Fibroblast of lung (primary cell): Measurements from ENCODE around the gene PEX5. TPM values are rescaled to one million over a fixed set of nuclear protein-coding genes. Genes with fewer than 3 reads are reported as not detected.

ENCODE experiments used
- DNase-seq, 2 donors: peaks; one replicate each; pipeline versions ENCODE4 v3.0.0 to v3.0.0-alpha.2; 2010; ENCODE audit warnings: low read depth in 2 of 2
- H2AFZ ChIP-seq: 2 replicates; pipeline ENCODE4 v1.5.1; 2012; ENCODE audit warnings: low read length, control low read depth, inconsistent platforms
- H3K27ac ChIP-seq: 2 replicates; pipeline ENCODE4 v1.5.1; 2011; ENCODE audit warnings: low read length, control low read depth; ENCODE audit not compliant: insufficient read depth
- H3K27me3 ChIP-seq: 2 replicates; pipeline ENCODE4 v1.5.1; 2011; ENCODE audit warnings: mild to moderate bottlenecking, low read length; ENCODE audit not compliant: control insufficient read depth, insufficient read depth
- H3K36me3 ChIP-seq: 2 replicates; pipeline ENCODE4 v1.5.1; 2011; ENCODE audit warnings: low read length; ENCODE audit not compliant: control insufficient read depth, insufficient read depth
- H3K4me1 ChIP-seq: 2 replicates; pipeline ENCODE4 v1.5.1; 2011; ENCODE audit warnings: low read length; ENCODE audit not compliant: control insufficient read depth, insufficient read depth; ENCODE audit errors: extremely low read depth
- H3K4me2 ChIP-seq: 2 replicates; pipeline ENCODE4 v1.5.1; 2011; ENCODE audit warnings: low read length, control low read depth; ENCODE audit not compliant: insufficient read depth; ENCODE audit errors: extremely low read depth
- H3K4me3 ChIP-seq, 4 experiments: fragments of 200-600 bp in 1 of 4; sonication (generic) in 1 of 4; replicated peaks in 1 of 4; 2 replicates each; pipeline ENCODE4 v1.5.1; 2011 to 2016; ENCODE audit warnings: low read length in 4 of 4, low read depth in 3 of 4, mild to moderate bottlenecking in 3 of 4, control low read depth in 2 of 4, inconsistent platforms in 1 of 4, mixed read lengths in 1 of 4; ENCODE audit not compliant: insufficient read depth in 1 of 4; ENCODE audit errors: control extremely low read depth in 1 of 4
- H3K79me2 ChIP-seq: 2 replicates; pipeline ENCODE4 v1.5.1; 2012; ENCODE audit warnings: mild to moderate bottlenecking, low read length, inconsistent platforms; ENCODE audit not compliant: control insufficient read depth, insufficient read depth
- H3K9ac ChIP-seq: 2 replicates; pipeline ENCODE4 v1.5.1; 2011; ENCODE audit warnings: mild to moderate bottlenecking, low read length, control low read depth; ENCODE audit not compliant: insufficient read depth
- H3K9me3 ChIP-seq: 2 replicates; pipeline ENCODE4 v1.5.1; 2012; ENCODE audit warnings: low read depth, low read length; ENCODE audit not compliant: control insufficient read depth, insufficient read depth
- H4K20me1 ChIP-seq: 2 replicates; pipeline ENCODE4 v1.5.1; 2011; ENCODE audit warnings: low read length; ENCODE audit not compliant: control insufficient read depth, insufficient read depth; ENCODE audit errors: extremely low read depth
- EZH2 ChIP-seq: IDR thresholded peaks from 2 replicates; pipeline ENCODE4 v1.5.1; 2012; ENCODE audit warnings: low read length, control low read depth, mild to moderate bottlenecking; ENCODE audit errors: missing control alignments
- polyA plus RNA-seq, 2 donors: library from polyadenylated mRNA; depleted of rRNA in 1 of 2; stranded (reverse) in 1 of 2; unstranded in 1 of 2; fragments of >200 nt; gene quantifications; 2 replicates each; pipeline ENCODE4 v1.2.1, GENCODE V29; 2011 to 2012; ENCODE audit warnings: missing spikeins in 1 of 2
- total RNA-seq: library from RNA; depleted of rRNA; stranded (reverse); fragments of >200 nt; gene quantifications from 2 replicates; pipeline ENCODE4 v1.2.1, GENCODE V29; 2014
- TF ChIP-seq, protein P1 (sequence below), 2 donors: IDR thresholded peaks in 1 of 2; conservative IDR thresholded peaks in 1 of 2; 1 replicate in 1 of 2; 2 replicates in 1 of 2; pipeline ENCODE4 v1.5.1; 2011 to 2012; ENCODE audit warnings: low read length in 2 of 2, control low read depth in 1 of 2, inconsistent platforms in 1 of 2, low read depth in 1 of 2, mild to moderate bottlenecking in 1 of 2

The PEX5 gene
- total and polyA plus RNA-seq, 2 donors (not counting 1 experiment from before 2014, with no cell fraction given): 18.7 to 23.3 TPM

GRCh38 chr12:7259060-7259459, 69.6 kb downstream of the PEX5 start:
- no peak for DNase-seq
- Histone ChIP-seq H2AFZ (no peak overlapping the region), H3K4me2 (no peak overlapping the region), H3K4me1 (no peaks in the 10 kb centered on the region), H3K9me3 (no peaks in the 10 kb centered on the region), H3K27ac (no peak overlapping the region), H3K4me3 (no peak overlapping the region), H3K9ac (no peak overlapping the region), H3K27me3 (no peaks in the 10 kb centered on the region), H4K20me1 (no peaks in the 10 kb centered on the region), H3K36me3 (no peaks in the 10 kb centered on the region), H3K79me2 (no peaks in the 10 kb centered on the region)
- no peak for TF ChIP-seq EZH2
- TF ChIP-seq, protein P1, sequence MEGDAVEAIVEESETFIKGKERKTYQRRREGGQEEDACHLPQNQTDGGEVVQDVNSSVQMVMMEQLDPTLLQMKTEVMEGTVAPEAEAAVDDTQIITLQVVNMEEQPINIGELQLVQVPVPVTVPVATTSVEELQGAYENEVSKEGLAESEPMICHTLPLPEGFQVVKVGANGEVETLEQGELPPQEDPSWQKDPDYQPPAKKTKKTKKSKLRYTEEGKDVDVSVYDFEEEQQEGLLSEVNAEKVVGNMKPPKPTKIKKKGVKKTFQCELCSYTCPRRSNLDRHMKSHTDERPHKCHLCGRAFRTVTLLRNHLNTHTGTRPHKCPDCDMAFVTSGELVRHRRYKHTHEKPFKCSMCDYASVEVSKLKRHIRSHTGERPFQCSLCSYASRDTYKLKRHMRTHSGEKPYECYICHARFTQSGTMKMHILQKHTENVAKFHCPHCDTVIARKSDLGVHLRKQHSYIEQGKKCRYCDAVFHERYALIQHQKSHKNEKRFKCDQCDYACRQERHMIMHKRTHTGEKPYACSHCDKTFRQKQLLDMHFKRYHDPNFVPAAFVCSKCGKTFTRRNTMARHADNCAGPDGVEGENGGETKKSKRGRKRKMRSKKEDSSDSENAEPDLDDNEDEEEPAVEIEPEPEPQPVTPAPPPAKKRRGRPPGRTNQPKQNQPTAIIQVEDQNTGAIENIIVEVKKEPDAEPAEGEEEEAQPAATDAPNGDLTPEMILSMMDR (conservative IDR thresholded peaks at IDR 0.05 in 1 of 2, IDR thresholded peaks at IDR 0.05 in 1 of 2; ENCODE audit: low read depth in 1 of 2, low read length in 2 of 2): no peak

Other genes starting within 250 kb of the PEX5 start
- not detected in 2 replicates for gene RNU7-1, start 245.9 kb upstream of the PEX5 start, total RNA-seq
- not detected in 2 replicates for gene RNU7-1, start 245.9 kb upstream of the PEX5 start, polyA plus RNA-seq
- gene C12orf57, start 245.7 kb upstream of the PEX5 start, total RNA-seq: 107 and 177 TPM in 2 replicates
- gene C12orf57, start 245.7 kb upstream of the PEX5 start, polyA plus RNA-seq: 172 and 220 TPM in 2 replicates
- gene PTPN6, start 238.3 kb upstream of the PEX5 start, total RNA-seq: 0.26 TPM in 1 of 2 replicates, not detected in the other
- 0.06 TPM in 1 of 2 replicates, not detected in the other for gene PTPN6, start 238.3 kb upstream of the PEX5 start, polyA plus RNA-seq
- gene PHB2, start 219.0 kb upstream of the PEX5 start, total RNA-seq: 112 and 169 TPM in 2 replicates
- 193 and 266 TPM in 2 replicates for gene PHB2, start 219.0 kb upstream of the PEX5 start, polyA plus RNA-seq
- 27.4 and 31.6 TPM in 2 replicates for gene EMG1, start 218.8 kb upstream of the PEX5 start, total RNA-seq
- 33.4 and 46.4 TPM in 2 replicates for gene EMG1, start 218.8 kb upstream of the PEX5 start, polyA plus RNA-seq
- 10.0 and 11.4 TPM in 2 replicates for gene LPCAT3, start 171.2 kb upstream of the PEX5 start, total RNA-seq
- gene LPCAT3, start 171.2 kb upstream of the PEX5 start, polyA plus RNA-seq: 48.5 and 54.0 TPM in 2 replicates
- 997 and 1,549 TPM in 2 replicates for gene C1S, start 129.0 kb upstream of the PEX5 start, total RNA-seq
- gene C1S, start 129.0 kb upstream of the PEX5 start, polyA plus RNA-seq: 265 and 507 TPM in 2 replicates
- 407 and 650 TPM in 2 replicates for gene C1R, start 97.2 kb upstream of the PEX5 start, total RNA-seq
- gene C1R, start 97.2 kb upstream of the PEX5 start, polyA plus RNA-seq: 284 and 617 TPM in 2 replicates
- gene C1RL, start 80.5 kb upstream of the PEX5 start, total RNA-seq: 34.4 and 64.9 TPM in 2 replicates
- gene C1RL, start 80.5 kb upstream of the PEX5 start, polyA plus RNA-seq: 26.8 and 46.2 TPM in 2 replicates
- 0.26 TPM in 1 of 2 replicates, not detected in the other for gene RBP5, start 60.8 kb upstream of the PEX5 start, total RNA-seq
- gene RBP5, start 60.8 kb upstream of the PEX5 start, polyA plus RNA-seq: not detected in 2 replicates
- gene CLSTN3, start 59.3 kb upstream of the PEX5 start, total RNA-seq: 9.5 and 23.5 TPM in 2 replicates
- 8.3 and 11.9 TPM in 2 replicates for gene CLSTN3, start 59.3 kb upstream of the PEX5 start, polyA plus RNA-seq
- gene ACSM4, start 114.4 kb downstream of the PEX5 start, total RNA-seq: not detected in 2 replicates
- not detected in 2 replicates for gene ACSM4, start 114.4 kb downstream of the PEX5 start, polyA plus RNA-seq